Measurements from ENCODE around the gene CFAP20DC. TPM values are rescaled to one million over a fixed set of nuclear protein-coding genes. Genes with fewer than 3 reads are reported as not detected.

Gene CFAP20DC
- total RNA-seq, 1 donor from 2014 or later, result 1.4 TPM

- no peak overlapping the region for H3K4me3 Mint-ChIP-seq (ENCODE audit: unreplicated experiment)
- no peak for TF ChIP-seq CTCF (IDR thresholded peaks at IDR 0.05)
- peaks cover 4% of the 10 kb centered on the region for H3K27me3 Mint-ChIP-seq (ENCODE audit: unreplicated experiment)
- no peaks in the 10 kb centered on the region for H3K9me3 Mint-ChIP-seq (ENCODE audit: unreplicated experiment)
- H3K4me1 Mint-ChIP-seq (ENCODE audit: unreplicated experiment), result no peaks in the 10 kb centered on the region
- DNase-seq (ENCODE audit: extremely low spot score, unreplicated experiment), result no peak
- H3K27ac Mint-ChIP-seq (ENCODE audit: unreplicated experiment), result no peak overlapping the region
- H3K36me3 Mint-ChIP-seq (ENCODE audit: unreplicated experiment), result no peaks in the 10 kb centered on the region
These were observed 297.8 kb downstream of the CFAP20DC start for GRCh38 chr3:58751882-58752567.

- Mint-ChIP-seq H3K9me3 (ENCODE audit: unreplicated experiment) (no peaks in the 10 kb centered on the region), H3K27ac (ENCODE audit: unreplicated experiment) (no peak overlapping the region), H3K36me3 (ENCODE audit: unreplicated experiment) (no peaks in the 10 kb centered on the region), H3K27me3 (ENCODE audit: unreplicated experiment) (no peaks in the 10 kb centered on the region), H3K4me3 (ENCODE audit: unreplicated experiment) (no peak overlapping the region), H3K4me1 (ENCODE audit: unreplicated experiment) (no peaks in the 10 kb centered on the region)
- DNase-seq (ENCODE audit: extremely low spot score, unreplicated experiment), result no peak
- TF ChIP-seq CTCF (IDR thresholded peaks at IDR 0.05), result no peak
These were observed 298.6 kb downstream of the CFAP20DC start for GRCh38 chr3:58751235-58751634.

GRCh38 chr3:58749948-58750347, 299.9 kb downstream of the CFAP20DC start:
- Mint-ChIP-seq H3K27ac (ENCODE audit: unreplicated experiment) (no peak overlapping the region), H3K9me3 (ENCODE audit: unreplicated experiment) (no peaks in the 10 kb centered on the region), H3K4me3 (ENCODE audit: unreplicated experiment) (no peak overlapping the region), H3K27me3 (ENCODE audit: unreplicated experiment) (peaks cover 4% of the 10 kb centered on the region), H3K36me3 (ENCODE audit: unreplicated experiment) (no peaks in the 10 kb centered on the region), H3K4me1 (ENCODE audit: unreplicated experiment) (no peaks in the 10 kb centered on the region)
- no peak for DNase-seq (ENCODE audit: extremely low spot score, unreplicated experiment)
- no peak for TF ChIP-seq CTCF (IDR thresholded peaks at IDR 0.05)

GRCh38 chr3:58748024-58748423, 301.8 kb downstream of the CFAP20DC start:
- H3K4me1 Mint-ChIP-seq (ENCODE audit: unreplicated experiment), result no peaks in the 10 kb centered on the region
- H3K27ac Mint-ChIP-seq (ENCODE audit: unreplicated experiment), result no peak overlapping the region
- H3K27me3 Mint-ChIP-seq (ENCODE audit: unreplicated experiment), result peaks cover 5% of the 10 kb centered on the region
- no peak for DNase-seq (ENCODE audit: extremely low spot score, unreplicated experiment)
- TF ChIP-seq CTCF (IDR thresholded peaks at IDR 0.05), result no peak
- no peak overlapping the region for H3K4me3 Mint-ChIP-seq (ENCODE audit: unreplicated experiment)
- no peaks in the 10 kb centered on the region for H3K36me3 Mint-ChIP-seq (ENCODE audit: unreplicated experiment)
- no peaks in the 10 kb centered on the region for H3K9me3 Mint-ChIP-seq (ENCODE audit: unreplicated experiment)

- H3K4me1 Mint-ChIP-seq (ENCODE audit: unreplicated experiment), result no peaks in the 10 kb centered on the region
- no peaks in the 10 kb centered on the region for H3K9me3 Mint-ChIP-seq (ENCODE audit: unreplicated experiment)
- DNase-seq (ENCODE audit: extremely low spot score, unreplicated experiment), result no peak
- no peak for TF ChIP-seq CTCF (IDR thresholded peaks at IDR 0.05)
- H3K36me3 Mint-ChIP-seq (ENCODE audit: unreplicated experiment), result no peaks in the 10 kb centered on the region
- no peak overlapping the region for H3K27ac Mint-ChIP-seq (ENCODE audit: unreplicated experiment)
- H3K4me3 Mint-ChIP-seq (ENCODE audit: unreplicated experiment), result no peak overlapping the region
- H3K27me3 Mint-ChIP-seq (ENCODE audit: unreplicated experiment), result peaks cover 5% of the 10 kb centered on the region
These were observed 303.1 kb downstream of the CFAP20DC start for GRCh38 chr3:58746758-58747157.
